NCI-H1436 treated with DMSO at 0.1 percent for 48 hours (cell line): ENCODE data around the gene MSTN.
A peak's percentile ranks its signal among the peaks of the same experiment; 100 is the strongest.

Experiments used
- DNase-seq: peaks from one replicate; lab custom pipeline; 2025; lab: John Stamatoyannopoulos, UW

MSTN gene

DNA sequence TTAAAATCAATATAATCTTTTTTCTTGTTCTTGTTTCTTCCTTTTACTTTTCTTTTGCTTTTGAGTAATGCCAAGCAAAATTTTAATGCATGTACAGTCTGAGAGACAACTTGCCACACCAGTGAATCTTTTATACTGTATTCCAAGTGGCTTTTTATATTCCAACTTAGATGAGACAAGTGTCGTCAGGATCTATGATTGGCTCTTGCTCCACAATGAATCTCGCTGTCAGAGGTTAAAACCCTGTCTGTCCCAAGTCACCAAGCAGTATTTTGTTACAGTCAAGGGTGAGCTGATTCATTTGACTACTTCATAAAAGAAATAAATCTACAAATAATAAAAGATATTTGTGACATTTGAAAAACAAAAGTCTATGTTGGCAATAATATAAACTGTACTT, at the start of gene MSTN:
MSTN (minus strand) TSS at position 129 of the 400 bp plus-strand sequence. CDS start 133 bp downstream, outside the sequence.
- DNase-seq: no peak

DNA sequence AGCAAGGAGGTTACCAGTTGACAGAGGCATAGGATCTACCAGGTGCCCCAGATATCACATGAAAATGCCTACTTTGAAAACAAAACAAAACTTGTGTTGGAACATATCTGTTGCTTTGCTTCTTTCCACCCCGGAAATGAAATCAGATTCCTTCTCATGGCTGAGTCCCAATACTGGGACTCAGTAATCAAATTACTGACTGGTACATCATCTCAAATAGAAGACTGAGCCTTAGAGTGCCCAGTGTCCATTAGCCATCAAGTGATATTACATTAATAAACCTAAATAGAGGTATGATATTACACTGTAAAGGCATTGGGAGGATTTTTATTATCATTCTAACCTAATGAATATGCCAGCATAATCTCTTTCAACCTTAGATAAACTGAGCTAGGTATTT, 48.6 kb upstream of the MSTN start:
- DNase-seq: no peak

DNA sequence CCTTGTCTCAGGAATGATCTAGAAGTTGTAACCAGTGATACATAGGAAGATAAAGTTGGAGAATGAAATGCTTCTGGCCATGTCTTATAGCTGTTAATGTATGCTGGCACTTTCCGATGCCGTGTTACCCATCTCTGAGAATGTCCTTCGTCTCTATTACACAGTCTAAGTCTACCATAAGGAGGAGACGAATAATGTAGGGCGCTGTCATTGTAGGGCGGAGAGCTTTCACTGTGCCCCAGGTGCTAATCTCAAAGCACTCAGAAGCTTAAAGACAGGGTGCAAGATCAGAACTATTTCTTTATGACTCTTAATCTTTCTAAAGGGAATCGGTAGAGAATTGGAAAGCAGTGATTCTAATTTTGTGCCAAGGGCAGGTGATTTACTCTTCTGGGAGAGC, 48.2 kb upstream of the MSTN start:
- no peak for DNase-seq

DNA sequence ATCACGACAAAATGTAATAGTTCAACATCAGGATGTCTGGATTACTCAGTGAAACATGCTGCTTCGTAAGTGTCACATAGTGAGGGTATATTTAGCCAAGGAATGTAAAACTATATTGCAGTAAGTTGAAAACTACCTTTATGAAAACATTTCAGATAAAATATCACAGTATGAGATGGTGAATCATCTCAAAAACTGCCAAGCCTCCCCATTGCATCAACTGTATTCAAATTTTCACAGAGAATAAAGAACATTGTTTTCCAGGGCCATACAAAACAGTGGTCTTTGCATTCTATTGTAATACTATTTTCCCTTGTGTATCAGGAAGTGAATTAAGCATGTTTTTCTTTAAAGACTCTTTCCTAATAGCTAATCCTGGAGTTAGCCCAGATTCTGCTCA, 47.6 kb upstream of the MSTN start:
- DNase-seq: no peak

DNA sequence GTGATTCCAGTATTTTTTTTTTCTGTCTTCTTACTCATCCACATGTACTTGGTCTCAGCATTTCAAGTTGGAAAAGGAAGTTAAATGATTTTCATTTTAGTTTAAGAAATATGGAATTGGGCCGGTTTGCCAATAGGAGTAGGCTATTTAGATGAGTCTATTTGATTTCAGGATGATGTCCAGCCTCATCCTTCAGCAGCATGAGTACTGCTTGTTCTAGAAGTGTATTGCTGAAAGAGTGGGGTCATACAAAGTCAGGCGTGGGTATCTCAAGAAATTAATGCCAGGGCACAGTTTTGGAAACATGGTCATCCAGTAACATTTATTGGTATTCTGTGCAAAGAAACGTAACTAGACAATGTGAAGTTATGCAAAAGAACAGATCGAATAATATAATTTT, 44.9 kb upstream of the MSTN start:
- DNase-seq: no peak

DNA sequence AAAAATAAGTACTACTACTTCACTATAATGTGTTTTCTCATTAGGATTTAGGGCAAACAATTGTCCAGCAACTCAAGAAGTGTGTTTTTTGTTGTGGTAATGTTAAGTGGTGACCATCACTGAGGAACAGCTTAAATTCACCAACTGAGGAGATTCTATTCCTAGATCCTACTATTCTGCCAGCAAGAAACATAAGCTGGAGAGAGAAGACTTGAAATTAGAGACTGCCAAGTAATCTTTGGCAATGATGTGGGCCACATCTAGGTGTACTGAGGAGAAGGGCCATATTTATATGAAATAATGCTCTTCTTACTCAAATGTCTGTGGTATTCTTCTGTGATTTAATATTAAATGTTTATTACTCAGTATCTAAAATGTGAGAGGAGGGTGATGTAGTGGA, 44.3 kb upstream of the MSTN start:
- no peak for DNase-seq

DNA sequence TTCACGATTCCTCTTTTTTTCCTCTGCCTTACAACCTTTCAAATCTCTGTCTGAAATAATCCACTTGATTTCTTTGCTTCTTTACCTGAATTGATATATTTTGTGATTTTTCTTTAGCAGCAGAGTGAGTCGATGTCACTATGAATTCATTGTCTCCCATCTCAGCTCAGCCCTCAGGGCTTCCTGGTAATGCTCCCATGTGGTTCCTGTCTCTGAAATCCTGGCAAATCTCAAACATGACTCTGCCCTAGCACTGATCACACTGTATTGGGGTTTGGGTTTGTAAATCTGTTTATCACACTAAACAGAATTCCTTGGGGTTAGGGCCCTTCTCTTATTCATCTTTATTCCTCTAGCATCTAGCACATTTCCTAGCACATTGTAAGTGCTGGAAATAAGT, 43.0 kb upstream of the MSTN start:
- no peak for DNase-seq

DNA sequence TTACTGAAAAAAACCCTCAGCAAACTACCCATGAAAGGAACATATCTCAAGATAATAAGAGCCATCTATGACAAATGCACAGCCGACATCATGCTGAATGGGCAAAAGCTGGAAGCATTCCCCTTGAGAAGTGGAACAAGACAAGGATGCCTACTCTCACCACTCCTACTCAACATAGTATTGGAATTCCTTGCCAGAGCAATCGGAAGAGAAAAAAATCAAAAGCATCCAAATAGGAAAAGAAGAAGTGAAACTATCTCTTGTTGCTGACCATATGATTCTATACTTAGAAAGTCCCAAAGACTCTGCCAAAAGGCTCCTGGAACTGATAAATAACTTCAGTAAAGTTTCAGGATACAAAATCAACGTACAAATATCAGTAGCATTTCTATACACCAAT, 40.6 kb upstream of the MSTN start:
- no peak for DNase-seq

DNA sequence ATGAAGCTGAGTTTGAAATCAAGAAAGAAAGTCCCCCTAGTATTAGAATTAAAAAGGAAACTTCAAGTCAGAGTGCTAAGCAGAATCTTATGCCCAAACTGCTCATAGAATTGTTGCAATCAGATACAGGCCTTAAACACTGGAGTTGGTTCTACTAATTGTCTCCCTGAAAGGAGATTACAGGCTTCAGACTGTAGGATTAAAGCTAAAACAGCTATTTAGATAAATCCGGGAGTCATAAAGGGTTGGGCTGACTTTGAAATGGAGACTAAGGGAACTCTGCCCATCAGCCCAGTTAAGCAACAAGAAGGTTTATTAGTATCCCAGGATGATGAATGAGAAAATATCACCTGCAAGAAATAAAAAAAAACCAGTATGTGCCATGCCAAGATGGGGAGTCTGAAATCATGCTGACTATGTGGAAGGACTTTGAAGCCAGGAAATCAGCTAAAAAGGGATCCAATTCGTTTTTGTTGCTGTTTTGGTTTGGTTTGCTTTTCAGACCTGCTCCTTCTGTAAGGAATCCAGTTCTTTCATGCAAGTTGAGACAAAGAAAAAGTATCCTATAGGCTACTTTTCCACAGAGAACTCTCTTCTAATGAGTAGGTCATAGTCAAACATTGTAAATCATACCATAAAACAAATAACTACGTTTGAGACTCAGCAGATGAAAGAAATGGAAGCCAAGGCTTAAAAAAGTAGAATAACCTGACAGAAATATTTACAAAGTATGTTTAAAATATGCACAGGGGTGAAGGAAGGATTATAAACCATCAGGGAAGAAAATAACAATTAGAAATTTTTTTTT, 37.6 kb upstream of the MSTN start:
- DNase-seq: no peak

DNA sequence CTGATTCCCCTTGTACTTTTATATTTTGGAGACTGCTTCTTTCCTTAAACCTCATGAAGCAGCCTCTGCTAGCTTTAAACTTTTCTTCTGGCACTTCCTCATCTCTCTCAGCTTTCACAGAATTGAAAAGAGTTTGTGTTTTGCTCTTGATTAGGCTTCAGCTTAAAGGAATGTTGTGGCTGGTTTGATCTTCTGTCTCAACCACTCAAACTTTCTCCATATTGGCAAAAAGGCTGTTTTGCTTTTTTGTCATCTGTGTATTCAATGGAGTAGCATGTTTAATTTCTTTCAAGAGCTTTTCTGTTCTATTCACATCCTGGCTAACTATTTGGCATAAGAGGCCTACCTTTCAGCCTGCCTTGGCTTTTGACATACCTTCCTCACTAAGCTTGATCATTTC, 36.3 kb upstream of the MSTN start:
- DNase-seq: no peak

DNA sequence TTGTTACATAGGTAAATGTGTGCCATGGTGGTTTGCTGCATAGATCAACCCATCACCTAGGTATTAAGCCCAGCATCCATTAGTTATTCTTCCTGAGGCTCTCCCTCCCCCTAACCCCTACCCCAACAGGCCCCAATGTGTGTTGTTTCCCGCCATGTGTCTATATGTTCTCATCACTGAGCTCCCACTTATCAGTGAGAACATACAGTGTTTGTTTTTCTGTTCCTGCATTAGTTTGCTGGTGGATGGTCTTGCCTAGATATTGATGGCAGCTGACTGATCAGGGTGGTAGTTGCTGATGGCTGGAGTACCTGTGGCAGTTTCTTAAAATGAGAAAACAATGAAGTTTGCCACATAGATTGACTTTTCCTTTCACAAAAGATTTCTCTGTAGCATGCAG, 34.6 kb upstream of the MSTN start:
- no peak for DNase-seq

DNA sequence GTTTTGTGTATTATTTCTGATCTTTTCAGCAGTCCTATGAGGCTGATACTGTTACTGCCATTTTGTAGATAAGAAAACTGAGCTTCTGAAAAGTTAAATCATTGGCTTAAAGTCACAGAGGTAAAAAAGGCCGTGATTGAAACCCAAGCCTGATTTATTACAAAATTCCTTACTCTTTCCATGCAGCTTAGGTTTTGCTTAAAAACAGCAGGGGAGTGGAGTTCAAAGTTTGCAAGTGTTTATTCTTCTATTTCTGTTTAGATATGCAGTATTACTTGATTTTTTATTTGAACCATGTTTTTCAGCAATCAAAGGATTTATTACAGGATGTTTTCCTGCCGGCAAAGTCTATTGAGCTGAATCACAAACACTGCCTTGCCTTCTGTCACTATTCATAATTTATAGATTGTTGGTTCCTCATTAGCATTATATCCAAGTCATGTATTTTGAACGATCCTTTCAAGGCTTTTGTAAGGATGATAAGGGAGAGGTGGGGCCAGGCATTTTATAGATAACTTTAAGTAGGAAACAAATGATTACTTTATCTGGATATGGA, 31.9 kb upstream of the MSTN start:
- no peak for DNase-seq

DNA sequence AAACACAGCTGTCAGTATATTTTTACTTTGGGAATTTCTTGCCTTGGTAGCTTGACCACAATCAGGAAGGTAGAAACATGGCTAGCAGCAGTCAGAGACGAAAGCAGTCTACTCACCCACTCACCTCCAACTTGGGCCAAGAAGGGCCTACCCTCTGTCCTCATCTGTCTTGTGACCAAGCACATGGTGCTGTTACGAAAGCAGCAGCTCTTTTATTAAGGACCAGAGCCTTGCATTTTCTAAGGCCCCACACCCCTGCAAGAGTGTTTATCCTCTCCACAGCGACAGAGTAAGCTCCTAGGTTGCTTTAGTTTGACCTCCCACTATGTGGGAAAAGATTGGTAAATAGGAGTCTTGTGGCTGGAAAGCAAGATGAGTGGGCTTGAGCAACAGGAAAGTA, 31.3 kb upstream of the MSTN start:
- DNase-seq: no peak

DNA sequence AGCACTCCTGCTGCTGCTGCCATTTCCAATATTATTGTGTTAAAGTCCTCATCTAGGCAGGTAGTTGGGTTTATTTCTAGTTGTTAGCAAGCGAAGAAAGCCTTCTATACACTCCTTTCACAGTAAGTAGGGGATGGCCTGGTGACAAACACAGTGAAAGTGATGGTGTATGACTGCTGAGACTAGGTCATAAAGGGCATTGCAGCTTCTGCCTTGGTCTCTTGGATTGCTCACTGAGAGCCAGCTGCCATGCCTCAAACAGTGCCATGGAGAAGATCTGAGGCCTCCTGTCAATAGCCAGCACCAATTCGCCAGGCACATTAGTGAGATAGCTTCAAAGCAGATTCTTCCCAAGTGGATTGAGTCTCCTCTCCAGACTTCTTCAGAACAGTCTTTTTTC, 27.6 kb upstream of the MSTN start:
- DNase-seq: no peak

DNA sequence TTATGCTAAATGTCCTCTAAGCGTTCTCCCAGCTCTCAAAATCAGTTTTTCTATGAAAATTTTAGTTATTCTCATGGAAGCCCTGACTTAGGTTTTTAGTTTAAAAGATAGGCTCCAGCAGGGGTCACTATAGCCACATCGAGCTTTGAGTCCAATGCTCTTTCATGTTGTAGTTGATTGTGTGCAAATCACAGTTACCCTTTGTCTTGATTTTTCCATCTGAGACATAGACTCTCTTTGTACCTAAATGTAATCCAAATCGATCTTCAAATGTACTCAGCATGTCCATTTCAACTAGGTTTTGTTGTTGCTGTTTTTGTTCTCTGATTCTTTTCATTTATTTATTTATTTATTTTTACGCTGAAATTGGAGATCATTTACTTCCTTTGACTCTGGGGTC, 26.4 kb upstream of the MSTN start:
- no peak for DNase-seq

DNA sequence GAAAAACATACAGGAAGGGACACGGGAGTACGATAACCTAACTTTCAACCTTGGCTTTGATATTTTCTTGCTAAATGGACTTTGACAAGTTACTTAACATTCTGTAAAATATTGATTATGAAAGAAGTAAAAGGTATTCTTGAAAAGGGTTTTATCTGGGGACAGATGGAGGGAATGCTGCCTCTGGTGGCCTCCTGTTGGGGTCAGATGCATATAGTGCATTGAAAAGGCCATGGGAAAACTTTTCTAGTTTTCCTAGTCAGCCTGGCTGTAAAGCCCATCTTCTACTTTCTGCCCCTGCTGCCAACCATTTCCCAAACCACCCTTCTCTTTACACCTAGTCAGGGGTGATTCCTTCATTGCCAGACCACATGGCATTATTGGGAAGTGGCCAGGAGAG, 22.2 kb upstream of the MSTN start:
- DNase-seq: no peak

DNA sequence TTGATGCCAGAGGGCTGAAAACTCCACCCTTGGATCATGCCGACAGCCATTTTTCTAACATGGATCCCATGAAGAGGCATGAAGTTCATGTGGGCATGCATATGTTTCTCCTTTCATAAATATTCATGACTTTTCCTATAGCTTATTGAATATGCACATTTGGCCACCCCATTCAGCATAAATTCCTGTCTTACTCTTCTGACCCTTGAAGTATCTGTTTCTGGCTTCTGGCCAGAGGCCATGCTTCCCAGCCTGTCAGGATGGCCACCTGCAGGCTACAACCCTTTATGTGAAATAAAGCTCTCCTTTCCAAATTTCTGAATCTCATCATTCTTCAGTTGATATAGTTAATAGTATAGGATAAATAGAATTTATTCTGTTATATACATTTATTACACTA, 19.6 kb upstream of the MSTN start:
- DNase-seq: no peak

DNA sequence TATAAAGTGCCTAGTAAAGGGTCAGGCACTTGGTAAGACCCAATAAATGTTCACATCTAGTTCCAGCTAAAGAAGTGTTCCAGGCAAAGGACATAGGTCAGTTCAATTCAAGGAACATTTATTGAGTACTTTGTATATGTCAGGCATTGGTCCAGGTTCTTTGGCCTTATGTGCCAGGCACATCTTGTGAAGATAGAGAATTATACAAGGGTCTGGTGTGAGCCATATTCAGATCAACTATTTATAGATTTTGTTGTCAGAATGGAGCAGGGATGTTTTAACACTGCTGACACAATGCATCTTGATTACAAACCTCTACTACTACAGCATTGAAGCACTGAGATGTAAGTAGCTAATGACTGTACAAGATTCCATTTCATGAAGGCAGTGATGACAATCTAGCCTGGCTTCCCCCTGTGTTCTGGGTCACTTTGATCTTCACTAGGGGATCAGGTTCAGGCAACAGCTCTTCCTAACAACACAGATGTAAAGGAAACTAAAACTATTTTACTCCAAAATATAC, 18.1 kb upstream of the MSTN start:
- no peak for DNase-seq

DNA sequence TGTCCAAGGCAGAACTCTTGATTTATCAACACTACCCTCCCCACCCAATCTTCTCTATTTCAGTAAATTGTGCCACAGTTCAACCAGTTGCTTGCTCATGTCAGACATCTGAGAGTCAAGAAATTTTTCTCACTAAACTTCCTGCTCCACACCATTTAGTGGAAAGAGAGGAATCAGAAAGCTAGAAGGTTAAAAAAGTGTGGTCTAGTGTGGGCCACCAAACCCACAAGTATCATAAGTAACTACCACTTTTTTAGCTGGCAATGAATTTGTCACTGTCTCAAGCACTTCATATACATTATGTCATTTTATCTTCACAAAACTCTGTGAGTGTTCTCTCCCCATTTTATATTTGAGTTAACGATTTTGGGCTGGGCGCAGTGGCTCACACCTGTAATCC, 16.6 kb upstream of the MSTN start:
- no peak for DNase-seq

DNA sequence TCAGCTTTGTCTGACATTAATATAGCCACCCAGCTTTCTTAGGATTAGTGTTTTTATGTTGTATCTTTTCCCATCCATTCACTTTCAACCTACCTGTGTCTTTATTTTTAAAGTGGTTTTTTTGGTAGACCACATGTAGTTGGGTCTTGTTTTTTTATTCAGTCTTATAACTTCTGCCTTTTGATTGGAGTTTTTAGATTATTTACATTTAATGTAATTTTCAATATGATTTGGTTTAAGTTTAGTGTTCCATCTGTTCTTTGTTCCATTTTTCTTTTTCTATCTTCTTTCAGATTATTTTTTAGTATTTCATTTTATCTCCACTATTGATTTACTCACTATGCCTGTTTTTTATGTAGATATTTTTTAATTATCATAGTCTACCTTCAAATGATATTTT, 13.1 kb upstream of the MSTN start:
- DNase-seq: no peak

DNA sequence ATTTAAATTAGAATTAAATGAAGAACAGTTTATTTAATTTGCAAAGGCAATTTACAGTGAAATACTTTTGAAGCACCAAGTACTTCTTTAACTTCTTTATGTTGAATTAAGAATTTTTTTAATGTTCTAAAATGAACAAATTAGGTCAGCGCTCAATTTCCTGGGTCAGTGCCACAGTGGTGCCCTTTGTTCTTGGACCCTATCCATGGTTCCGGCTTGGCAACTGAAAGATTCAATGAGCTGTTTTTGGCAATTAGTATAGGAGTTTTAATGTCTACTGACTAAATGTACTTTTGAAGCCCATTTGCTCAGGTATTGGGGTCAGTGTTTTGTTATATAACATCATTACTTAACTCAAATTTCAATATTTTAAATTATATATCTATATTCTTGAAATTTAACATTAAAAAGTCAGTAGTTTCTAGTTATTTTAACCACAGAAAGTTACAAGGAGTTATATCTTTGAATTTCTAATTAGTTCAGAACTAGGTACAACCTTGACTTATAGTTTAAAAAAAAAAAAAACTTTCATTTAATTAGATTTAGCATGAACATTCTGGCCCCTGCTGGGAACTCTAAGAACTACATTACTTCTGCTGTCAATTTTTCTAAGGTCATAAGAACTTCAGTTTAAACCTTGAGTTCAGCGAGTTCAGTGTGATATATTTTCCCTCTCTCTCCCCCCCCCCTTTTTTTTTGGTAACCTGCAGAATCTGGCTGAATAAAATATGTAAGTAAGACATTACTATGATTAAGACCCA, 7.6 kb upstream of the MSTN start:
- peak; percentile 41 for DNase-seq

DNA sequence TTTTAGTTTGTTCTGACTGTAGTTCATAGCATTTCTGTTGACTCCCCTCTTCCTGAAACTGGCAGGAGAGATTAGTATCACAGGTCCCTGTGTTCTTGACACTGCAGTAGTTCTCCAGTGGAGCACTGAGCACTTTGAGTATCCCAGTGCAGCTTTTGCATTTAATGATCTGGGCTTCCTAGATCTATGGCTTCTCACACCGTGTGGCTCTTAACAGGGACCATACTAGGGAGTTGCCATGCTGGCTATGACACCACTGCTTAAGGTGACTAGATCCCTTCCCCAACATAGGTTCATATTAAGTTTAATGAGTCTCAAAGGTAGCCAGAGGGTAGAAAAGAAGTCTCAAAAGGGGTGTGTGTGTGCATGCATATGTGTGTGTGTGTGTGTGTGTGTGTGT, 6.2 kb upstream of the MSTN start:
- no peak for DNase-seq

DNA sequence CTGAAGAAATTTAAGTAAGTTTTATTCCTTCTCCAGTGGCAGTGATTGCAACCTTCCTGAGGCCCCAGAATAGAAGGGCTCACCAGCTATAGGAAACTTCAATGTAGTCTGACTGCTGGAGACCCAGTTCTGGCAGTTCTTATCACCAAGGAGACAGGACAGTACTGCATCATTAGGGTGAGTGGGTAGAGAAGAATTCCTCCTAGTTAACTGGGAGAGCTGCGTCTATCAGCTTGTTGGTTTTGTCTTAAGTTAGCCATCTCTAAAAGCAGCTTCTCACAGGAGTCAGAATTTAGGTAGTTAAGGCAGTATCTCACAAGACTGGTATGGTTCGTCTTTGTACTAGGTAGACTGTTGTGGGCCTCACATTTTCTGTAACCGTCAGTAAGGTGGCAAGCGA, 3.3 kb upstream of the MSTN start:
- DNase-seq: no peak
